ENCODE measurements around the gene MICU2. TPM values are rescaled to one million over a fixed set of nuclear protein-coding genes. Genes with fewer than 3 reads are reported as not detected.

MICU2 gene
- total RNA-seq, 1 experiment from 2014 or later, result 16.3 TPM

DNA sequence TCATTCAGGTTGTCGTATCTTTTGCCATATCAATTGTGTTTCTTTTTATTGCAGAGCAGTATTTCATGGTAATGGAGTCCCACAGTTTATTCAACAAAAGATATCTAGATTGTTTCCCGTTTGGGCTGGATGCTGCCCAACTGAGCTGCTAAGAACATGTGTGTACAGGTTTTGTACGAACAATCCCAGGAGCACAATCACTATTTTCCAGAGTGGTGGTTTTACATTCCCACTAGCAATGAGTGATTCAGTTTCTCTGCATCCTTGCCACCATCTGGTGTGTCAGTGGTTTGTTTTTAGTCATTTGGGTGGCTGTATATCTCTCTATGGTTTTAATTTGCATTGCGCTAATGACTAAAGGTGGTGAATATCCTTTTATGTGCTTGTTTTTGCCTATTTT is 92.1 kb downstream of the MICU2 start:
- no peak overlapping the region for H3K4me3 Mint-ChIP-seq (ENCODE audit: low read depth, unreplicated experiment)
- no peaks in the 10 kb centered on the region for H3K9me3 Mint-ChIP-seq (ENCODE audit: low read depth, unreplicated experiment)
- CTCF ChIA-PET, result no interaction called here
- no TSS peak for BruUV-seq (replicated peaks)
- H3K27me3 Mint-ChIP-seq (ENCODE audit: unreplicated experiment), result no peaks in the 10 kb centered on the region
- TF ChIP-seq, protein P1, sequence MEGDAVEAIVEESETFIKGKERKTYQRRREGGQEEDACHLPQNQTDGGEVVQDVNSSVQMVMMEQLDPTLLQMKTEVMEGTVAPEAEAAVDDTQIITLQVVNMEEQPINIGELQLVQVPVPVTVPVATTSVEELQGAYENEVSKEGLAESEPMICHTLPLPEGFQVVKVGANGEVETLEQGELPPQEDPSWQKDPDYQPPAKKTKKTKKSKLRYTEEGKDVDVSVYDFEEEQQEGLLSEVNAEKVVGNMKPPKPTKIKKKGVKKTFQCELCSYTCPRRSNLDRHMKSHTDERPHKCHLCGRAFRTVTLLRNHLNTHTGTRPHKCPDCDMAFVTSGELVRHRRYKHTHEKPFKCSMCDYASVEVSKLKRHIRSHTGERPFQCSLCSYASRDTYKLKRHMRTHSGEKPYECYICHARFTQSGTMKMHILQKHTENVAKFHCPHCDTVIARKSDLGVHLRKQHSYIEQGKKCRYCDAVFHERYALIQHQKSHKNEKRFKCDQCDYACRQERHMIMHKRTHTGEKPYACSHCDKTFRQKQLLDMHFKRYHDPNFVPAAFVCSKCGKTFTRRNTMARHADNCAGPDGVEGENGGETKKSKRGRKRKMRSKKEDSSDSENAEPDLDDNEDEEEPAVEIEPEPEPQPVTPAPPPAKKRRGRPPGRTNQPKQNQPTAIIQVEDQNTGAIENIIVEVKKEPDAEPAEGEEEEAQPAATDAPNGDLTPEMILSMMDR (IDR thresholded peaks at IDR 0.05; ENCODE audit: unreplicated experiment), result no peak
- DNase-seq, result no peak
- H3K27ac Mint-ChIP-seq (ENCODE audit: unreplicated experiment), result no peak overlapping the region
- intact Hi-C loops (cut with micrococcal nuclease; ENCODE audit: unreplicated experiment), result no loop called here
- H3K36me3 Mint-ChIP-seq (ENCODE audit: insufficient read depth, unreplicated experiment), result peaks cover 10% of the 10 kb centered on the region
- H3K4me1 Mint-ChIP-seq (ENCODE audit: low read depth, unreplicated experiment), result no peaks in the 10 kb centered on the region

DNA sequence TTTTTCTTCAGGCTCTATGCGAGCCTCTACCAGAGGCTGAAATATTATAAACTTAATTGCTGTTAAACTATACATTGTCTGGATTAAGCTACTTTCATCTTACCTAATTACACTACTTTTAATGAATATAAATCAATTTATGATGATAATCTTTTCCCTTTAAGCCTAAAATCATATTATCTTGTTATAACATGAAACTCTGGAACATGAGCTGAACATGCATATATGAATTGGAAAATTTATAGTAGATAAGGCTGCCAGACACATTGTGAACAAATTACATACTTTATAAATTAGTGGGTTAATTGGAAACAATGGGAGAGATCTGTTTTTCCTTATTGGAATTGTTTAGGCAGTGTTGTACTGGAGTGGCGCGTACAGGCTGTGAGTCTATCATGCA is 99.6 kb downstream of the MICU2 start:
- no TSS peak for BruUV-seq (replicated peaks)
- Mint-ChIP-seq H3K9me3 (ENCODE audit: low read depth, unreplicated experiment) (no peaks in the 10 kb centered on the region), H3K27ac (ENCODE audit: unreplicated experiment) (no peak overlapping the region), H3K27me3 (ENCODE audit: unreplicated experiment) (no peaks in the 10 kb centered on the region), H3K4me1 (ENCODE audit: low read depth, unreplicated experiment) (no peaks in the 10 kb centered on the region), H3K36me3 (ENCODE audit: insufficient read depth, unreplicated experiment) (peaks cover 5% of the 10 kb centered on the region), H3K4me3 (ENCODE audit: low read depth, unreplicated experiment) (no peak overlapping the region)
- TF ChIP-seq, protein P1 (IDR thresholded peaks at IDR 0.05; ENCODE audit: unreplicated experiment), result no peak
- intact Hi-C loops (cut with micrococcal nuclease; ENCODE audit: unreplicated experiment), result no loop called here
- DNase-seq, result no peak
- CTCF ChIA-PET, result no interaction called here

DNA sequence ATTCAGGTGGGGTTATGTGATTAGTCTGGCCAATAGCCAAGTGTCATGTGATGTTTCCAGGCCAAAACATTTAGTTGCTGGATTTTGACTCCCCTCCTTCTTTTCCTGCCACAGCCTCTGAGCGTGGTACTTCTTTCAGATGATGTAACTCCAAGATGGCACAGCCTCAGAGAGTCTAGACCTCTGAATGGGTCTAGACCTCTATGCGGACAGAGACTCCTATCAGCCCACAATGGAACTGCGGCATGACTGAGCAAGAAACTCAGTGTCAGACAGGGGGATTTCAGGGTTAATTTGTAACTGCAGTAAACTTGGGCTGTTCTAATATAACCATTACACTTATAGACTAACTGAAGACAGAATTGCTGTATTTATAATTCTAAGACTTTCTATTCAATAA is 102.3 kb downstream of the MICU2 start:
- Mint-ChIP-seq H3K4me3 (ENCODE audit: low read depth, unreplicated experiment) (no peak overlapping the region), H3K9me3 (ENCODE audit: low read depth, unreplicated experiment) (no peaks in the 10 kb centered on the region), H3K27ac (ENCODE audit: unreplicated experiment) (no peak overlapping the region), H3K36me3 (ENCODE audit: insufficient read depth, unreplicated experiment) (no peaks in the 10 kb centered on the region), H3K4me1 (ENCODE audit: low read depth, unreplicated experiment) (no peaks in the 10 kb centered on the region), H3K27me3 (ENCODE audit: unreplicated experiment) (no peaks in the 10 kb centered on the region)
- no peak for DNase-seq
- TF ChIP-seq, protein P1 (IDR thresholded peaks at IDR 0.05; ENCODE audit: unreplicated experiment), result no peak
- intact Hi-C loops (cut with micrococcal nuclease; ENCODE audit: unreplicated experiment), result no loop called here
- BruUV-seq (replicated peaks), result no TSS peak
- CTCF ChIA-PET, result no interaction called here

DNA sequence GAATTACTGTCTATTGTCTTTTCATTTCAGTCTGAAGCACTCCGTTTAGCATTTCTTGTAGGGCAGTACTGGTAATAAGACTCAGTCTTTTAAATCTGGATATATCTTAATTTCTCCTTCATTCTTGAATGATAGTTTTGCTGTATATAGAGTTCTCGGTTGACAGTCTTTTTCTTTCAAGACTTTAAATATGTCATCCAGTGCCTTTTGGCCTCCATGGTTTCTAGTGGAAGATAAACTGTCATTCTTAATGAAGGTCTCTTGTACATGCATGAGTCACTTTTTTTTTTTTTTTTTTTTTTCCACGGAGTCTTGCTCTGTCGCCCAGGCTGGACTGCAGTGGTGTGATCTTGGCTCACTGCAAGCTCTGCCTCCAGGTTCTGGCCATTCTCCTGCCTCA is 117.6 kb downstream of the MICU2 start:
- H3K9me3 Mint-ChIP-seq (ENCODE audit: low read depth, unreplicated experiment), result peaks cover 7% of the 10 kb centered on the region
- CTCF ChIA-PET, result no interaction called here
- TF ChIP-seq, protein P1 (IDR thresholded peaks at IDR 0.05; ENCODE audit: unreplicated experiment), result no peak
- H3K36me3 Mint-ChIP-seq (ENCODE audit: insufficient read depth, unreplicated experiment), result peaks cover 5% of the 10 kb centered on the region
- H3K27me3 Mint-ChIP-seq (ENCODE audit: unreplicated experiment), result no peaks in the 10 kb centered on the region
- no peak overlapping the region for H3K4me3 Mint-ChIP-seq (ENCODE audit: low read depth, unreplicated experiment)
- BruUV-seq (replicated peaks), result no TSS peak
- no peak for DNase-seq
- H3K4me1 Mint-ChIP-seq (ENCODE audit: low read depth, unreplicated experiment), result no peaks in the 10 kb centered on the region
- intact Hi-C loops (cut with micrococcal nuclease; ENCODE audit: unreplicated experiment), result no loop called here
- no peak overlapping the region for H3K27ac Mint-ChIP-seq (ENCODE audit: unreplicated experiment)

DNA sequence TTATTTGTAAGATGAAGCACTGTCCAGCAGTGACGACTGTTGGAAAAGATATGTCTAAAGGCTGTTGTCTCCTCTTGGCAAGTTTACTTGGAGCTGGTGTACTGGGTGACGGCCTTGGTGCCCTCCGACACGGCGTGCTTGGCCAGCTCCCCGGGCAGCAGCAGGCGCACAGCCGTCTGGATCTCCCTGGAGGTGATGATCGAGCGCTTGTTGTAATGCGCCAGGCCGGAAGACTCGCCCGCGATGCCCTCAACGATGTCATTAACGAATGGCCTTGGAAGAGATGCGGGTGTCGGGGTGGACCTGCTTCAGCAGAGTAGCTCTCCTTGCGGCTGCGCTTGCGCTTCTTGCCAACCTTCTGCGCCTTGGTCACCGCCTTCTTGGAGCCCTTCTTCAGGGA is 120.2 kb downstream of the MICU2 start:
- CTCF ChIA-PET, result no interaction called here
- H3K9me3 Mint-ChIP-seq (ENCODE audit: low read depth, unreplicated experiment), result peaks cover 3% of the 10 kb centered on the region
- DNase-seq, result no peak
- TF ChIP-seq, protein P1 (IDR thresholded peaks at IDR 0.05; ENCODE audit: unreplicated experiment), result no peak
- BruUV-seq (replicated peaks), result no TSS peak
- H3K27ac Mint-ChIP-seq (ENCODE audit: unreplicated experiment), result no peak overlapping the region
- intact Hi-C loops (cut with micrococcal nuclease; ENCODE audit: unreplicated experiment), result no loop called here
- H3K36me3 Mint-ChIP-seq (ENCODE audit: insufficient read depth, unreplicated experiment), result no peaks in the 10 kb centered on the region
- H3K4me3 Mint-ChIP-seq (ENCODE audit: low read depth, unreplicated experiment), result no peak overlapping the region
- no peaks in the 10 kb centered on the region for H3K27me3 Mint-ChIP-seq (ENCODE audit: unreplicated experiment)
- H3K4me1 Mint-ChIP-seq (ENCODE audit: low read depth, unreplicated experiment), result peaks cover 6% of the 10 kb centered on the region
